Measurements from ENCODE around the gene CDCP2.
"Not testable (repeated sequence)": the region's sequence is repeated elsewhere in the genome, so short reads cannot be mapped to it uniquely, and the experiment has no call there.

CDCP2 gene

DNA sequence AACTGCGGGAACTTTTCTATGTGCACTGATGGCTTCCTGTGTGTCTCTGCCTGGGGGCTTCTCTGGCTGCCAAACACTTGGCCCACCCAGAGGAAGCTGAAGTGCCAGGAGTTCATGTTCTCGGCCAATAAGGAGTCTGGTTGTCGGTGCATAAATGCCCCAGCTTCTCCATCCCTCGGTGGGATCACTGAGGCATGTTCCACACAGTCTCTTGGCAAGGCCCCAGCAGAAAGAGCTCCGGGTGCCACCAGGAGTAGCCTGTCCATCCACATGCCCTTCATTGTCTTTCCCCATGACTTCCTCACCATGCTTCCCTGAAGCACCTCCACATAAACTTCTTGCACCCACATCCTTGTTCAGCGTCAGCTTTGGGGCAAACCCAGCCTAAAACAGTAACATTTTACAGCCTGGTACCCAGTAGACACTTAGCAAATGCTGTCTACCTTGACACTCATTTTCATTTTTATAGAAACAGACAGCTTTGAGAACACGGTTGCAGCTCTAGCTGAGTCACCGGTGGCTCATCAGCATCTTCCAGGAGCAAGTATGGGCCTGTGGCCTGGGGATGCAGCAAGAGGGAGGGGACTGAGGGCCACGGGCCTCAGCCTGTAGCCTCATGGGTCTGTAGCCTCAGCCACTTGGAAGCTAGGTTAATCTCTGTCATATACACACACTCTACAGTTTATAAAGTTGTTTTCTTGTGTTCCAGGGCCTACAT, 14.8 kb upstream of the CDCP2 start:
- no peak for DNase-seq

DNA sequence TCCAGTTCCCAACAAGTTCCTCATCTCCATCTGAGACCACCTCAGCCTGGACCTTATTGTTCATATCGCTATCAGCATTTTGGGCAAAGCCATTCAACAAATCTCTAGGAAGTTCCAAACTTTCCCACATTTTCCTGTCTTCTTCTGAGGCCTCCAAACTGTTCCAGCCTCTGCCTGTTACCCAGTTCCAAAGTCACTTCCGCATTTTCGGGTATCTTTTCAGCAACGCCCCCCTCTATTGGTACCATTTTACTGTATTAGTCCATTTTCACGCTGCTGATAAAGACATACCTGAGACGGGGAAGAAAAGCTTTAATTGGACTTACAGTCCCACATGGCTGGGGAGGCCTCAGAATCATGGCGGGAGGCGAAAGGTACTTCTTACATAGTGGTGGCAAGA, 13.6 kb upstream of the CDCP2 start:
- DNase-seq, result not testable (repeated sequence)

- DNase-seq, result no peak
Observed at GRCh38 chr1:54165146-54165545, 12.3 kb upstream of the CDCP2 start.

DNA sequence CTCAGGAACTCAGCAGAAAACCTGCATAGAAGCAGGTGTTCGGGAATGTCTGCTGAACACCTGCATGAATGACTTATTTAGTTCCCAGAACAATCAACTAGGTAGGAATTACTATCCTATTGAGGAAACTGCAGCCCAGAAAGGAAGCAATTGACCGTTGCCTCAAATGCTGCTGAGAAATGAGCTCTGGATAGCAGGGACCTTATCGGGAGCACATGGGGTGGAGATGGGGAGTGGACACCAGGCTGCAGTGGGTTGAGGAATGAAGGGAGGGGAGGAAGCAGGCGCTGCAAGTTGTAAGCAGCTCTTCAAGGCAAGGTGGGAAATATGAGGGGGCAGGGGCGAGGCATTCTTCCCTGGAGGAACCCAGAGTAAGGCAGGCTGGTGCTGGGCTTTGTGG, 10.8 kb upstream of the CDCP2 start:
- no peak for DNase-seq

DNA sequence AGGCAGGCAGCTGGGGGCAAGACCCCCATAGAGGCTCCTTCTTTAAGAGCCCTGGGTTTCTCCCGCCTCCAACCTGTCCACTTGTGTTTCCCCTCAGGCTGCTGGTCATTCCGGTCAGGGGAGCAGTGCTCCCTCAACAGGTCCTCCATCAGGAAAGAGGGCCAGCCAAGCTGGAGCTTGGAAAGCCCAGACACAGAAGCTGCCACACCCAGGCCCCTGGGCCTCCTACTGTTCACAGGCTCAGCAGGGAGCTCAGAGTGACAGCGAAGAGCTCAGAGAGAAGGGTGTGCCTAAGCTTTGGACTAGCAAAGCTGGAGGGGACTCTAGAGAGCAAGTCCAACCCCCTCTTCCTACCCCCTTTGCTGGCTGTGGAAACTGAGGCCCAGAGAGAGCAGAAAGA, 10.3 kb upstream of the CDCP2 start:
- DNase-seq, result no peak

GRCh38 chr1:54161495-54162168, 8.8 kb upstream of the CDCP2 start:
- DNase-seq, result no peak

GRCh38 chr1:54160351-54160750, 7.6 kb upstream of the CDCP2 start:
- no peak for DNase-seq

- no peak for DNase-seq
Observed at GRCh38 chr1:54159733-54160316, 7.0 kb upstream of the CDCP2 start.

GRCh38 chr1:54158071-54158470, 5.3 kb upstream of the CDCP2 start:
- DNase-seq, result no peak

DNA sequence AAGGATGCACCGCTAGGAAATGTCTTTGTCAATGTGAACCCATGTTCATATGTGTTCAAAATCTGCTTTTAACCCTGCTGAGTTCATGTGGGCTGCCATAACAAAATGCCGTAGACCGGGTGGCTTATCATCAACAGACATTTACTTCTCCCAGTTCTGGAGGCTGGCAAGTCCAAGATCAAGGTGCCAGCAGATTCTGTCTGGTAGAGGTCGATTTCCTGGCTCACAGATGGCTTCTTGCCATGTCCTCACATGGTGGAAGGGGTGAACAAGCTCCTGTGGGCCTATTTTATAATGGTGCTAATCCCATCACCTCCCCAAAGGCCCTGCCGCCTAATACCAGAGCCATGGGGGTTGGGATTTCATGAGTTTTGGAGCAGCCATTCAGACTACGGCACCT, 4.6 kb upstream of the CDCP2 start:
- no peak for DNase-seq

DNA sequence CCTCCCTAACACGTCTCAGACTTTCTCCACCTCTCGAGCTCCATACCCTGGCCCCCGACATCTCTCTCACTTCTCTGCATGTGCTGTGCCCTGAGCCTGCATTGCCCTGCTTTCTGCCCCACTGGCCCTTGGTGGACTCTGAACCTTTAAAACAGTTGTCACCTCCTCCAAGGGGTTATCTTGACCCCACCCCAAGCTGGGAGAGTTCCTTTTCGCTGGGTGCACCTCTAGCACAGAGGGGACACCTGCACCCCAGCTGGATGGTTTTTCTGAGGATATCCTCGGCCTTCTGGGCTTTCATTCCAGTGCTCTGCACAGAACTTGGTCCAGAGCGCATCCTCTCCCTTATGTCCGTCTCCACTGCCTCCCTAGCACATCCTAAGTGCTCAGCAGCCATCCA, 4.2 kb upstream of the CDCP2 start:
- no peak for DNase-seq

DNA sequence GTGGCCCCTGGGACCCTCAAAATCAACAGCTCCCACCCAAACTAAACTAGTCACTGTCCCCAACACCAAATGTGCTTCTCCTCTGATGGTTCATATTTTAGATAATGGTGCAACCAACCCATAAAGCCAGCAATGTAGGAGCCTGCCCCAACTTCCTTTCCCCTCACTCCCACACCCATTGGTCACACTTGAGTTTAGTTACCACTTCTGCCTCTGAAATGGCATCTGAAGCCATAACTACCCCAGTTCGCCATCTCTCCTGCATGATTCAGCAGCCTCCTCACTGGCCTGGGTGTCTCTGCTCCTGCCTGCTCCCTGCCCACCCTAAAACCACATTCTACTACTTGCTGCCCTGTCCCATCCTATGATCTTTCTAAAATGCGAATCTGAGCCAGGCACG, 3.4 kb upstream of the CDCP2 start:
- no peak for DNase-seq

DNA sequence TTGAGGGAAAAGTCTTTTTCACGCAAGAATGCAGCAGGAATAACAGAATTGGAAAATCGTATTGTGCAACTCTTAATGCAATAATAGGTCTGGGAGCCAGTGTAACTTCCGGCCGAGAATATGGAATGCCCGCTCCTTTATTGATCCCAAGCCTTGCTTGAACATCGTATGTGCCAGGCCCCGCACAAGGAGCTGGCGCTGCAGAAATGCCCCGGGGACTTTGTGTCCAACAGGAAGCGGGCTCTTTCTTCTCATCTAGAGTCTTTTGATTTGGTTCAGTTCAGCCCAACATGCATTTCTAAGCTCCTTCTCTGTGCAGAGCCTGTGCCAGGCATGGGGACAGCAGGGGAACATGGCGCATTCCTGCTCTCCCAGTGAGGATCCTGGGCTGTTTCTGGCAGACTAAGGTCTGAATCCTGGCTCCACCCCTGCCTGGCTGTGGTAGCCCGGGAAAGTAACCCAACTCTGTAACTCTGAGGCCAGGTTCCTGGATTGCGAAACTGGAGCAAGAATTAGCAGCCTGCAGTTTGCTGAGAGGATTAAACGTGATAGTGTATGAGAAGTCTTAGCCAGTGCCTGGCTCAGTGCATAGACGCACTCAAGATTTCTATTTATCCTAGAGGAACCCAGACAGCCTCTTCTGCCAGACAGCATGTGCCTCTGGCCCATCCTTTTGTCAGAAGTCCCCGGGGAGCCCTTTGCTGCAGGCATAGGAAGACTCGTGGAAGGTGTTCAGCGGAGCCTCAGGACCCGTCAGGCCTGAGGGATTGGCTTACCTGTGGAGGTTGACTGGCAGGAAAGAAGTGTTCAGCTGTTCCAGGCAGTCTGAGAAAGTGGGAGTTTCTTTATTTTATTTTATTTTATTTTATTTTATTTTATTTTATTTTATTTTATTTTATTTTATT, 987 bp upstream of the CDCP2 start:
- no peak for DNase-seq

DNA sequence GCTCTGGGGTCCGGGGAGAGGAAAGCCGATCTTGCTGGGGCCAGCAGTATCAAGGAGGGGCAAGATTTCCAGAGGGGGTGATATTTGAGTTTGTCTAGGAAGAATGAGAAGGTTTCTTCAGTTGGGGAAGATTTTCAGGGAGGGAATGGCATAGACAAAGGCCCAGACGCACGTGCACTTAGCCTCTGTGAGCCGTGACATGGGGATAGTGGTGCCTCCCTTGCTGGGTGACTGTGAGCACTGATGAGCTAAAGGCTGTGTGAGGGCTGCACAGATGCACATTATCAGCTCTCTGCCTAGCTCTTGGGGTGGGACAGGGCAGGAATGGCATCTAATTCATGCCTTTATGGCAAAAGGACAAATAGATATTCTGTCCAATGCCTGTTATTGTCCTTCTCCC, 1.8 kb downstream of the CDCP2 start:
- DNase-seq, result no peak

DNA sequence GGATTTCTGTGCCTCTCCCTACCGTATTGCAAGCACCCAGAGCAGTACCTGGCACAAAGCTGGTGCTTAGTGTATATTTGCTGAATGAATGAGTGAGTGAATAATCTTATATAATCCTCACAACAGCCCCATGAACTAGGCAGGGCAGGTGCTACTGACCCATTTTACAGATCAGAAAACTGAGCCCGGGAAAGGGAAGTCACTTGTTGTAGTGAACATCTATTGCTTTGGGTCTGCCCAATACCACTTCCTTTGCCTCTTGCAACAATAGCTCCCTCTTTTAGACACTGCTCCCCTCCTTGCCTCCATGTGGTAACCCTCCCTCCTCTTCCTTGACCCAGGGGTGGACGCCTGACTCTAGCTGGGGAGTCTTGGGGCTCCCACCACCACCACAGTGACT, 3.1 kb downstream of the CDCP2 start:
- no peak for DNase-seq

DNA sequence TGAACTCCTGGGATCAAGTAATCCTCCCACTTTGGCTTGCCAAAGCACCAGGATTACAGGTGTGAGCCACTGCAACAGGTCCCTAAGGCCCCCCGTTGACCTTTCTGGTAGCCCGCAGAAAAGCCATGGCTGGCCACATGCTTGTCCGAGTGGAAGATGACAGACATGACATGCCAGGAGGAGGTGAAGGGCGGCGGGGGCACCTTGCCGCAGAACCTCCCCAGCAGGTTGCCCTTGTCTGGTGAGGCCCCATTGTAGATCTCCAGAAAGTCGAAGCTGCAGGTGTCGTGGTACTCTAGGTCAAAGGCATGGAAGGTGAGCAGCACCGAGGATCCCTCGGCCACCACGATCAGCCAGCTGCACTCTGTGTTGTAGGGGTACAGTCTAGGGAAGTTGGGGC, 8.4 kb downstream of the CDCP2 start:
- DNase-seq, result no peak

DNA sequence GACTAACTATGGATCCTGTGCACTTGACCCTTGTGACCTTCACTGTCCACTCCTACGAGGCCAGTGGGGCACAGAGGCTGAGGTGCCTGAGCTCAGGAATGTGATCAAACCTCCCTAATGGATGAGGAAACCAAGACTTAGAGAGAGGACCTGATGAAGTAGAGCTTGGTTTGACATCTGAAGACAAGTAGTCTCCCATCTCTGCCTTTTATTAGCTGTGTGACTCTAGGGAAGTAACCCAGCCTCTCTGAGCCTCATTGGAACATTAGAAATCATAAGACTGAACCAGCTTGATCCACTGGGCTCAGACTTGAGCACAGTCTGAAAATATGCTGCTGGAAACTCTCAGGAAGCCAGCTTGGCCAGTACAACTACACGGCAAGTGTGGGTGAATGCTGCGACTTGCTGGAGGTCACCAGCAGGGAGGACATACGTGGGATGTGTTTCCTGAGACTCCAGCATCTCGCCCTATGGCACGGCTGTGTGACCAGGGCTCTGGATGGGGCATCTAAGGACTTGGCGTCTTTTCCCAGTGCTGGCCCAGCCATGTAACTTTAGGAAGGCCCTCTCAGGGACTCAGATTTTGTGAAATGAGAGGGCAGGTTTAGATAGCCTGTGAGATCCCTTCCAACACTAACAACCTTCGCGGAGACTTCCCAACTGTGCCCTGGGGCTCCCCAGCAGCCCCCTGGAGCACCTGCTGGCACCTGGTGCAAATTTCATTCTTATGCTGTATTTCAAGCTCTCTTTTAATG, 10.5 kb downstream of the CDCP2 start:
- DNase-seq, result no peak

DNA sequence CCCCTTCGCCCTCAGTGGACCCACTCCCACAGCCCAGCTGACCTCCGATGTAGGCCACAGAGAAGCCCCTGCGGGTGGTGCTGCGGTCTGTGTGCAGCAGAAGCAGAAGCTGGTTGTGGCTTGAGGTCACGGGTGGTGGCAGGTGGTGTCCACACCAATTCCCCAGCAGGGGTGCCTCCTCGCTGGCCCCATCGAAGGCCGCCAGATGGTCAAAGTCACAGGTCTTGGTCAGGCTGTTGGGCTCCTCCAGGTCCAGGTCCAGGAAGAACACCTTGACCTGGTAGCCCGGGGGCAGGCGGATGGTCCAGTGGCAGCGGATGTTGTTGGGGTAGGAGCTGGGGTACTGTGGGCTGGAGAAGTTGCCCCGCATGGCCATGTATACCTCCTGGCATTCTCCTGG, 13.1 kb downstream of the CDCP2 start:
- DNase-seq, result no peak

DNA sequence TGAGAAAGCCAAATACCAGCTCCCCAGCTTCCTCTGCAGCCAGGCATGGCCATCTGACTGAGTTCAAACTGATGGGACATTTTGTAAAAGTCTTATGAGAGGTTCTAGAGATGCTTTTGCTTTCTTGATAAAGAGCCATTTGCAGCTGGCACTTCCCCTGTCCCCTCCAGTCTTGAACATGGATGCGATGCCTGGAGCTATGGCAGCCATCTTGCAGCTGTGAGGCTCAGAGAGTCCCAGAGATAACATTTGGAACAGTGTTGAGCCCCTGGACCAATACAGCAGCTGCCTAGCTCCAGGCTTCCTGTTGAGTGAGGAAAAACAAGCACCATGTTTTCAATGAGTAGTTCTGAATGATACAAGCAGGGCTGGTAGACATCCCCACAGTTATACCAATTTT, 13.8 kb downstream of the CDCP2 start:
- DNase-seq, result no peak

- DNase-seq, result no peak
Observed at GRCh38 chr1:54137534-54138061, 15.2 kb downstream of the CDCP2 start.

GRCh38 chr1:54136963-54137533, 15.8 kb downstream of the CDCP2 start:
- no peak for DNase-seq

DNA sequence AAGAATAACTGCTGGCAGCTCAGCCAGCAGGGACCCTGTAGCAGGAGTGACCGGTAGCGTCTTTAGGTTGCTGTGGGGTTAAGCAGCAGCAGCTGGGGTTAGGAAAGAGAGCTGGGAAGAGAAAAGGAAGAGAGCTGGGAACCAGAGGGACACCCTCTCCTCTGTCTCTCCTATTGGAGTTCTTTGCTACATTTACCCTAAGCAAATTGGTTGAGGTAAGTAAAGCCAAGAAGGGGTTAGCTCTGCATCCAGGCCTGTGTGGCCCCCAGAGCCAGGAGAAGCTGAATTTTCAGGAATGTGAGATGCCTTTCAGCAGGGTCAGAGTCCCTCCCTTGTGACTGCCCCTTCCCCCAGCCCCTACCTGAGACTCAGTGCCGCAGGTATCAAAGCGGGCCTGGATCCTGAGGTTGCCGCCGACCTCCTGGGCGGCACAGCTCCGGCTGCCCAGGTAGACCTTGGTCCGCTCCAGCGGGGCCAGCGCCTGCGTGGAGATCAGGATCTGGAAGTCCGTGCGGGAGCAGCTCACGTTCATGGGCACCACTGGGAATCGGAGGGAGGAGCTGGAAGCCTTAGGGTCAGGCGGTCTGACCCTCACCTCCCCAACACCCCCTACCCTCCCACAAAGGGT, 16.4 kb downstream of the CDCP2 start:
- DNase-seq, result no peak

All from CD4-positive, alpha-beta T cell treated with Interferon gamma for 1 hour (primary cell).